ENCODE measurements around the gene PDCD11. TPM values are rescaled to one million over a fixed set of nuclear protein-coding genes. Genes with fewer than 3 reads are reported as not detected.

The PDCD11 gene
- total RNA-seq, 1 experiment from 2014 or later: 81.7 TPM

DNA sequence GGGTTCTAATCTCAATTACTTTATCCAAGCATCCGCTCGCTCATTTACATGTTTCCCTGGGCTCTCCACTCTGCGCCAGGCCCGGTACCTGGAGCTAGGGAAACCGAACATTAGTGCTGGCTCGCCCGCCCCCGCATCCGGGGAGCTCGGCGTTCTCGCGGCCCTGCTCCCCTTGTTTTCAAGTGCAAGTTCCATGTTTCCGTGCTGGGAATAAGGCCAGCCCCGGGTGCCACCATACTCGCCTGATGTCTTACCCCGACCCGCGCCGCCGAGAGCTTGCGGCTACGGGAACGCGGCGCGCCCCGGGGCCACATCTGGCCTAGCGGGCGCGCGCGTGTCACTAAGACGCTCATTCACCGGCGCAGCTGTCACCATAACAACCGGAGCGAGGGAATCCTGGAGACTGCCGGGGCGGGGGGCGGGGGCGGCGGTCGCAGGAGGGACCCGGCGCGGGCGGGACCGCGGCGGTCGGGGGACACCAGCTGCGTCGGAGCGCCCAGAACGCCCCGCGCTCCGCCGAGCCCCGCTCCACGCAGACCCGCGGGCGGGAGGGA, 97.0 kb downstream of the PDCD11 start, which contains the start of gene NEURL1:
Gene NEURL1 (plus strand): TSS at position 344 of the 554 bp plus-strand sequence. CDS start 683 bp downstream, outside the sequence.
- Mint-ChIP-seq H3K4me1 (ENCODE audit: insufficient read depth, unreplicated experiment) (peaks cover 25% of the 10 kb centered on the region), H3K27me3 (ENCODE audit: insufficient read depth, unreplicated experiment) (peaks cover 33% of the 10 kb centered on the region), H3K4me3 (ENCODE audit: unreplicated experiment) (peak within 1 kb of the TSS; percentile 64), H3K36me3 (ENCODE audit: insufficient read depth, unreplicated experiment) (no peaks in the 10 kb centered on the region), H3K9me3 (ENCODE audit: unreplicated experiment) (no peaks in the 10 kb centered on the region), H3K27ac (ENCODE audit: low read depth, unreplicated experiment) (no peak within 1 kb of the TSS)
- no TSS peak for BruUV-seq (replicated peaks)
- intact Hi-C loops (cut with micrococcal nuclease): no loop called here
- ChIA-PET POLR2A (interaction anchor here (0.6 to 1.5 kb wide), 3 partner anchors 97 to 852 kb away, joined by 3 to 4 read pairs (median 3); partner anchors contain the start of genes ATP5MK and PDCD11), CTCF (interaction anchor here (1.1 to 1.7 kb wide), 3 partner anchors 77 to 192 kb away, joined by 3 to 5 read pairs (median 3); no protein-coding TSS in a partner anchor)
- TF ChIP-seq, protein P1, sequence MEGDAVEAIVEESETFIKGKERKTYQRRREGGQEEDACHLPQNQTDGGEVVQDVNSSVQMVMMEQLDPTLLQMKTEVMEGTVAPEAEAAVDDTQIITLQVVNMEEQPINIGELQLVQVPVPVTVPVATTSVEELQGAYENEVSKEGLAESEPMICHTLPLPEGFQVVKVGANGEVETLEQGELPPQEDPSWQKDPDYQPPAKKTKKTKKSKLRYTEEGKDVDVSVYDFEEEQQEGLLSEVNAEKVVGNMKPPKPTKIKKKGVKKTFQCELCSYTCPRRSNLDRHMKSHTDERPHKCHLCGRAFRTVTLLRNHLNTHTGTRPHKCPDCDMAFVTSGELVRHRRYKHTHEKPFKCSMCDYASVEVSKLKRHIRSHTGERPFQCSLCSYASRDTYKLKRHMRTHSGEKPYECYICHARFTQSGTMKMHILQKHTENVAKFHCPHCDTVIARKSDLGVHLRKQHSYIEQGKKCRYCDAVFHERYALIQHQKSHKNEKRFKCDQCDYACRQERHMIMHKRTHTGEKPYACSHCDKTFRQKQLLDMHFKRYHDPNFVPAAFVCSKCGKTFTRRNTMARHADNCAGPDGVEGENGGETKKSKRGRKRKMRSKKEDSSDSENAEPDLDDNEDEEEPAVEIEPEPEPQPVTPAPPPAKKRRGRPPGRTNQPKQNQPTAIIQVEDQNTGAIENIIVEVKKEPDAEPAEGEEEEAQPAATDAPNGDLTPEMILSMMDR (IDR thresholded peaks at IDR 0.05; ENCODE audit: unreplicated experiment): no peak
- no peak for DNase-seq (ENCODE audit: unreplicated experiment)

DNA sequence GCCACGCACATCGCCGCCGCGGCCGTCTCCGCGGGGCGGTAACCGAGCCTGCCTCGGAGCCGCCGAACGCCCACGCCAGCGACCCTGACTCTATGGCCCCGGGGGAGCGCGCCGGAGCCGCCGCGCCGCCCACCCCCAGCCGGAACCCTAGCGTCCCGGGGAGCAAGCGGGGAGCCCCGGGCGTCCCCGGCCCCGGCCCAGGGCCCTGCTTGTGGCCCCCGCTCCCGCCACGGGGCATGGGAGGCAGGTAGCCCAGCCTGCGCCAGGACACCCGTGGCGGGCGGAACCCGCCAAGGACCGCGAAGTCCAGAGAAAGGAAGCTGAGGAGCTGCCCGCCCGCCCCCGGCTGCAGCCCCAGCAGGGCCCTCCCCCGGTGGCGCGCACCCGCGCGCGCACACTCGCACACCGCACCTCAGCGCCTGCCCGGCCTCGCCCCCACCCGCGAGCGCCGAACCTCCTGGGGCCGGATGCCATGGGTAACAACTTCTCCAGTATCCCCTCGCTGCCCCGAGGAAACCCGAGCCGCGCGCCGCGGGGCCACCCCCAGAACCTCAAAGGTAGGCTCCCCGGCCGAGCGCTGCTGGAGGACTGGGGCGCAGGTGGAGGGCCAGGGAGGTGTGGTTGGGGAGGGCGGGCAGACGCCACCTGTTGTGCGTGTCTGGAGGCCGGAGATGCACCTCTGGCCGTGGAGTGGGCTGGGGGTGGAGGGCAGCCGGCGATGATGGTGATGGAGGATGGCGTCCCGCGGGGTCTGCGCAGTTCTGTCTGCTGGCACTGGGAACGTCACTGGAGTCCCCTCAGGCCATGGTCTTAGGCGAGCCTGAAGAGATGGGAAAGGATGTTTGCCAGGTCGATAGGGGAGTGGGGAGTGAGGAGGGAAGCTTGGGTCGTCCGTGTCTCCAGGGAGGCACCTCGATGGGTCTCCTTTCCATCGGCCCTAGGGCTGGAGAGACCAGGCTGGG, 97.8 kb downstream of the PDCD11 start:
- peak overlapping the region; percentile 64 for H3K4me3 Mint-ChIP-seq (ENCODE audit: unreplicated experiment)
- CTCF ChIA-PET: interaction anchor here (0.6 to 1.1 kb wide), 2 partner anchors 70 to 192 kb away, joined by 3 read pairs; no protein-coding TSS in a partner anchor
- TF ChIP-seq, protein P1 (IDR thresholded peaks at IDR 0.05; ENCODE audit: unreplicated experiment): no peak
- H3K36me3 Mint-ChIP-seq (ENCODE audit: insufficient read depth, unreplicated experiment): no peaks in the 10 kb centered on the region
- no peak overlapping the region for H3K27ac Mint-ChIP-seq (ENCODE audit: low read depth, unreplicated experiment)
- H3K27me3 Mint-ChIP-seq (ENCODE audit: insufficient read depth, unreplicated experiment): peaks cover 40% of the 10 kb centered on the region
- POLR2A ChIA-PET: interaction anchor here (0.6 to 1.5 kb wide), 2 partner anchors 98 to 852 kb away, joined by 3 to 4 read pairs; partner anchors contain the start of genes ATP5MK and PDCD11
- DNase-seq (ENCODE audit: unreplicated experiment): no peak
- H3K4me1 Mint-ChIP-seq (ENCODE audit: insufficient read depth, unreplicated experiment): peaks cover 25% of the 10 kb centered on the region
- intact Hi-C loops (cut with micrococcal nuclease): no loop called here
- no TSS peak for BruUV-seq (replicated peaks)
- no peaks in the 10 kb centered on the region for H3K9me3 Mint-ChIP-seq (ENCODE audit: unreplicated experiment)

DNA sequence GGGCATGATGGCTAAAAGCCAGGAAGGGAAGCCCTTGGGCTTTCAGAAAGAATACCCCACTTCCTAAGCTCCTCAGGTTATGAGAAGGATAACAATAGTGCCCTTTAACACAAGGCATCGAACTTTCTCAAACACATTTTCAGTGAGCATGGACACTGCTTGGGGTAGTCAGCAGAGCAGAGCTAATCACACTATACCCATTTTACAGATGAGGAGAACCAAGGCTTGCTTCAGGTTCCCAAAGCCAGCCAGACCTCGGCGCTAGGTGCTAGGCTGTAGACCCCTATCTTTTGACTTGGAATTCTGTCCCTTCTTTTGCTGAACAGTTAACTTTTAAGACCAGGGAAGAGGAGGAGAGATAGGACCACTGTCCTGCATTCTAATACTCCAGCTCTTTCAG, 98.9 kb downstream of the PDCD11 start:
- Mint-ChIP-seq H3K9me3 (ENCODE audit: unreplicated experiment) (no peaks in the 10 kb centered on the region), H3K27ac (ENCODE audit: low read depth, unreplicated experiment) (no peak overlapping the region), H3K36me3 (ENCODE audit: insufficient read depth, unreplicated experiment) (no peaks in the 10 kb centered on the region), H3K27me3 (ENCODE audit: insufficient read depth, unreplicated experiment) (peaks cover 51% of the 10 kb centered on the region), H3K4me1 (ENCODE audit: insufficient read depth, unreplicated experiment) (peaks cover 23% of the 10 kb centered on the region), H3K4me3 (ENCODE audit: unreplicated experiment) (peak overlapping the region; percentile 42)
- no peak for DNase-seq (ENCODE audit: unreplicated experiment)
- no TSS peak for BruUV-seq (replicated peaks)
- TF ChIP-seq, protein P1 (IDR thresholded peaks at IDR 0.05; ENCODE audit: unreplicated experiment): no peak
- POLR2A ChIA-PET: no interaction called here
- intact Hi-C loops (cut with micrococcal nuclease): no loop called here
- CTCF ChIA-PET: interaction anchor here (0.5 to 0.6 kb wide), 2 partner anchors 54 to 337 kb away, joined by 3 to 4 read pairs; no protein-coding TSS in a partner anchor

Small RNA genes lying within 50 kb of the gene (microRNA-seq; reads per million reads assigned to microRNA genes)
- gene MIR1307: 3,809 reads per million, percentile 93 among the genes with 10 or more reads in this experiment

Other genes starting within 250 kb of the PDCD11 start
- gene NT5C2, start 203.4 kb upstream of the PDCD11 start, total RNA-seq (2022): 52.2 and 53.6 TPM in 2 replicates
- not detected in 2 replicates for gene RPEL1, start 150.7 kb upstream of the PDCD11 start, total RNA-seq (2022)
- gene INA, start 119.5 kb upstream of the PDCD11 start, total RNA-seq (2022): not detected in 2 replicates
- 7.2 and 7.3 TPM in 2 replicates for gene PCGF6, start 45.5 kb upstream of the PDCD11 start, total RNA-seq (2022)
- gene TAF5, start 28.6 kb upstream of the PDCD11 start, total RNA-seq (2022): 2.7 and 3.1 TPM in 2 replicates
- 429 and 559 TPM in 2 replicates for gene ATP5MK, start 151 bp upstream of the PDCD11 start, total RNA-seq (2022)
- 4.2 TPM in 2 replicates for gene CALHM2, start 55.7 kb downstream of the PDCD11 start, total RNA-seq (2022)
- gene CALHM1, start 62.3 kb downstream of the PDCD11 start, total RNA-seq (2022): not detected in 2 replicates
- not detected in 2 replicates for gene CALHM3, start 82.6 kb downstream of the PDCD11 start, total RNA-seq (2022)
- gene NEURL1, start 97.1 kb downstream of the PDCD11 start, total RNA-seq (2022): 0.20 TPM in 1 of 2 replicates, not detected in the other

All from MCF 10A (cell line).